NT2/D1 (cell line): Measurements from ENCODE around the gene CENPE.

Experiments used
- YY1 ChIP-seq: IDR thresholded peaks from 2 replicates; pipeline ENCODE4 v1.6.1; 2011; ENCODE audit not compliant: insufficient read length, insufficient read depth
- ZNF274 ChIP-seq: IDR thresholded peaks from 2 replicates; pipeline ENCODE4 v1.6.1; 2011; ENCODE audit warnings: mild to moderate bottlenecking, low read depth, low read length

DNA sequence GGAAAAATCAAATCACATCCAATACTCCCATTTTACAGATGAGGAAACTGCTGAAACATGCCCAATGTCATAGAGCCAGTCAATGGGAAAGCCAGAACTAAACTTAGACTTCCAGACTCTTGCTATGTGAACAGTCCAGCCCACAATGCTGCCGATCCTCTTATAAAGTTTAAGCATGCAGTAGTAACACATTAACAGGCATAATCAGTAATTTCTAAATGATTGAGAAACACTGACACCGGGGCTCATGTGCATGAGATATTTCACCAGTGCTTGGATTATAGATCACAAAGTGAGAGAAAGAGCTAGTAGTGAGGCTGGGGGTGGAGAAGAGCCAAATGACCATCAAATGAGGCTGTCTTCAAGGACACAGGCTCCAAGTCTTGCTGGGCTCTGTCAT lies 101.0 kb downstream of the CENPE start:
- TF ChIP-seq ZNF274 (no peak), YY1 (no peak)
